Neural crest cell (in vitro differentiated cells): Measurements from ENCODE around the gene ZNF691. TPM values are rescaled to one million over a fixed set of nuclear protein-coding genes. Genes with fewer than 3 reads are reported as not detected.

Source experiments
- DNase-seq: peaks from one replicate; pipeline ENCODE4 v3.0.0; 2021; ENCODE audit warnings: low read depth, mixed read lengths, low spot score
- H3K27ac Mint-ChIP-seq: one replicate; pipeline ENCODE4 v1.8.0; 2021; ENCODE audit warnings: mild to moderate bottlenecking, mixed read lengths; ENCODE audit not compliant: unreplicated experiment
- H3K27me3 Mint-ChIP-seq: 2 replicates; pipeline ENCODE4 v1.8.0; 2021; ENCODE audit warnings: low read depth, mild to moderate bottlenecking, mixed read lengths
- H3K36me3 Mint-ChIP-seq: 2 replicates; pipeline ENCODE4 v1.8.0; 2021; ENCODE audit warnings: low read depth, mild to moderate bottlenecking, mixed read lengths
- H3K4me1 Mint-ChIP-seq: 2 replicates; pipeline ENCODE4 v1.8.0; 2021; ENCODE audit warnings: mixed read lengths
- H3K4me3 Mint-ChIP-seq: one replicate; pipeline ENCODE4 v1.8.0; 2021; ENCODE audit warnings: mild to moderate bottlenecking, mixed read lengths
- H3K9me3 Mint-ChIP-seq: 2 replicates; pipeline ENCODE4 v1.8.0; 2021; ENCODE audit warnings: mixed read lengths
- CTCF ChIP-seq: fragments of 200-600 bp; sonication (generic); conservative IDR thresholded peaks from 2 replicates; pipeline ENCODE4 v1.5.0; 2021; ENCODE audit warnings: antibody characterized with exemption, mild to moderate bottlenecking
- total RNA-seq: library from RNA; stranded (reverse); gene quantifications from 2 replicates; pipeline ENCODE4 v1.2.1, GENCODE V29; 2021

Gene ZNF691
- total RNA-seq, 1 donor from 2014 or later = 19.1 TPM

DNA sequence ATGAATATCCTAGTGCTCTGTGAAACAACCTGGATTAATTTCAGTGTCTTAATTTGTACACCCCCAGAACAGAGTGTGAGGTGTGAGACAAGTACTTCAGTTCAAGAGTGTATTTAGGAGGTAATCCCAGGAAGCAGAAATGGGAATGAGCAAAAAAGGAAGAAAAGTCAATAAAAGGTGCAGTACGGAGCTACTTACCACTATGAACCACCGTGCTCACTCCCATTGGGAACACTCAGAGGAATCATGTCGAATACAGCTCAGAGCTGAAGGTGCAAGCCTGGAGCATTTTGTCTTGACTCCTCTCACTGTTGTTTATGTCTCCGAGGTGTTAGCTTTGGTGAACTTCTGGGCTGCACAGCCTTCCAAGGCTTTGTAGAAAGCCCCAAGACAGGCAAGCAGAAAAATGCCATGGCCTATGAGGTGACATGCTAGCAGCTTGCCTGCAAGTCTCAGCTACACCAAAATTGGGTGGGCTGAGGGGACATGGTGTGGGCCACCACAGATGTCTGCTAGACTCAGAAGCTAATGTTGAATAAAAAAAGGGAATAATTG lies 21.9 kb upstream of the ZNF691 start:
- no peak for DNase-seq
- no peak overlapping the region for H3K27ac Mint-ChIP-seq
- TF ChIP-seq CTCF = no peak
- no peaks in the 10 kb centered on the region for H3K36me3 Mint-ChIP-seq
- H3K9me3 Mint-ChIP-seq = no peaks in the 10 kb centered on the region
- H3K4me1 Mint-ChIP-seq = peaks cover 28% of the 10 kb centered on the region
- H3K27me3 Mint-ChIP-seq = no peaks in the 10 kb centered on the region
- no peak overlapping the region for H3K4me3 Mint-ChIP-seq

GRCh38 chr1:42825036-42825851 lies 21.2 kb upstream of the ZNF691 start:
- Mint-ChIP-seq H3K4me1 (peaks cover 35% of the 10 kb centered on the region), H3K36me3 (no peaks in the 10 kb centered on the region), H3K27me3 (no peaks in the 10 kb centered on the region), H3K4me3 (no peak overlapping the region), H3K9me3 (no peaks in the 10 kb centered on the region), H3K27ac (no peak overlapping the region)
- no peak for TF ChIP-seq CTCF
- no peak for DNase-seq

DNA sequence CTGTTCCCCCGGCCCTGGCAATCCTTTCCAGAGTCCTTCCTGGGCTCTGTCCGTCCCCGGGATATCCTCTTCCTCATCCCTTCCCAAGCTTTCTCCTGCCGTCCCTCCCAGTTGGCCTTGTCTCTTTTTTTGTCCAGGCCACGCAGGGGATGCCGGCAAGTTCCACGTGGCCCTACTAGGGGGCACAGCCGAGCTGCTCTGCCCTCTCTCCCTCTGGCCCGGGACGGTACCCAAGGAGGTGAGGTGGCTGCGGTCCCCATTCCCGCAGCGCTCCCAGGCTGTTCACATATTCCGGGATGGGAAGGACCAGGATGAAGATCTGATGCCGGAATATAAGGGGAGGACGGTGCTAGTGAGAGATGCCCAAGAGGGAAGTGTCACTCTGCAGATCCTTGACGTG lies 15.8 kb upstream of the ZNF691 start:
- H3K4me1 Mint-ChIP-seq = peaks cover 18% of the 10 kb centered on the region
- no peak overlapping the region for H3K27ac Mint-ChIP-seq
- H3K27me3 Mint-ChIP-seq = no peaks in the 10 kb centered on the region

GRCh38 chr1:42831273-42831672 lies 15.1 kb upstream of the ZNF691 start:
- Mint-ChIP-seq H3K27me3 (no peaks in the 10 kb centered on the region), H3K36me3 (no peaks in the 10 kb centered on the region), H3K4me3 (no peak overlapping the region), H3K27ac (no peak overlapping the region), H3K4me1 (peaks cover 18% of the 10 kb centered on the region), H3K9me3 (no peaks in the 10 kb centered on the region)
- no peak for DNase-seq
- no peak for TF ChIP-seq CTCF

More for the DNA sequence above, 15.8 kb upstream of the ZNF691 start:
- Mint-ChIP-seq H3K36me3 (no peaks in the 10 kb centered on the region), H3K9me3 (no peaks in the 10 kb centered on the region), H3K4me3 (no peak overlapping the region)
- no peak for DNase-seq
- TF ChIP-seq CTCF = no peak

GRCh38 chr1:42832641-42833240 lies 13.7 kb upstream of the ZNF691 start:
- Mint-ChIP-seq H3K27ac (no peak overlapping the region), H3K36me3 (no peaks in the 10 kb centered on the region), H3K4me1 (peaks cover 18% of the 10 kb centered on the region), H3K27me3 (no peaks in the 10 kb centered on the region), H3K4me3 (no peak overlapping the region), H3K9me3 (no peaks in the 10 kb centered on the region)
- DNase-seq = no peak
- no peak for TF ChIP-seq CTCF
